ENCODE data around the gene ISYNA1.
A peak's percentile ranks its signal among the peaks of the same experiment; 100 is the strongest.
"Not testable (repeated sequence)": the region's sequence is repeated elsewhere in the genome, so short reads cannot be mapped to it uniquely, and the experiment has no call there.

The ISYNA1 gene

GRCh38 chr19:18419699-18420460 lies 18.1 kb downstream of the ISYNA1 start:
- TF ChIP-seq POLR2A (IDR thresholded peaks at IDR 0.05; ENCODE audit: low read length) (no peak), GATA1 (IDR thresholded peaks at IDR 0.05; ENCODE audit: low read depth, low read length) (no peak)
- peak; percentile 75 to 77 for DNase-seq

DNA sequence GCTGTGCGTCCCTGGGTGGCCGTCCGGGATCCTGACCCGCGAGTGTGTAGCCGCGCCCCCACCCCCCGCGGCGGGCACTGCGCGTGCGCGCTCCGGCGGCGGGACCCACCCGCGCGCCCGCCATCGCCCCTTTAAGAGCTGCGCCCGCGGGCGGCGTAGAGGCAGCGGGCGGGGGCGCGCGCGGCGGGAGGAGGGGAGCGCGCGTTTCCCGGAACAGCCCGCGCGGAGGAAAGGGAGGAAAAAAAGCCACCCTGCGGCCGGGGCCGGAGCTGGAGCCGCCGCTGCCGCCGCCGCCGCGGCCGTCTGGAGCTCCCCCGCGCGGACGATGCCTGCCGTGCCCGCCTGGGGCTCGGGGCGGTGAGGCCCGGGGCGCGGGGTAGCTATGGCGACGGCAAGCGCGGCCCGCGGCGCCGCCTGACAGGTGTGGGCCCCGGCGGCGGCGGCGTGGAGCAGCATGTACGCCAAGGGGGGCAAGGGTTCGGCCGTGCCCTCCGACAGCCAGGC lies 18.7 kb downstream of the ISYNA1 start, which contains the start of gene SSBP4:
SSBP4 (plus strand) TSS at position 204 of the 504 bp plus-strand sequence; CDS start at position 455, 251 bp downstream.
- peak; percentile 89 to 92 for DNase-seq

GRCh38 chr19:18418483-18419194 lies 19.3 kb downstream of the ISYNA1 start:
- TF ChIP-seq GATA1 (IDR thresholded peaks at IDR 0.05; ENCODE audit: low read depth, low read length), result no peak
- TF ChIP-seq POLR2A (IDR thresholded peaks at IDR 0.05; ENCODE audit: low read length), result no peak
- peak; percentile 83 to 86 for DNase-seq

More for the DNA sequence above, 18.7 kb downstream of the ISYNA1 start, which contains the start of gene SSBP4:
- TF ChIP-seq GATA1 (IDR thresholded peaks at IDR 0.05; ENCODE audit: low read depth, low read length) (no peak), POLR2A (IDR thresholded peaks at IDR 0.05; ENCODE audit: low read length) (no peak)

DNA sequence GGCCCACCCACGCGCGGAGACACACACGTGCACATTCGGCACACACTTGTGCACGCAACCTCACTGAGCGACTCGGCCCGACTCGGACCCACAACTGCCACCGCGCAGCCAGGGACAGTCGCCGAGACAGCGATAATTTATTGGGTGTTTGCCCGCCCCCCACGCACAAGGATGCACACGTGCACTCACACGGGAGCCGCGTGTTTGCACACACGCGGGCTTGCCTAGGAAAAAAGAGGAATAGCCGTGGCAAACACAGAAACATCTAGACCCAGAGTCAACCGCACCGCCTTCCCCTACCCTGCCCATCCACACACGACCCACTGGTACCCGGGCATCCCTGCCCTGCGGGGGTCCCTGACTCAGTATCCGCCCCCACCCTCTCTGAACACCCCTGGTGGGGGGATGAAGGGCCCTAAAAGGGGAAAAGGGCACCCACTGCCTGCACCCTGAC lies 19.9 kb downstream of the ISYNA1 start:
- peak in 1 of 2 experiments; percentile 55 for DNase-seq
- TF ChIP-seq POLR2A (IDR thresholded peaks at IDR 0.05; ENCODE audit: low read length) (no peak), GATA1 (IDR thresholded peaks at IDR 0.05; ENCODE audit: low read depth, low read length) (no peak)

DNA sequence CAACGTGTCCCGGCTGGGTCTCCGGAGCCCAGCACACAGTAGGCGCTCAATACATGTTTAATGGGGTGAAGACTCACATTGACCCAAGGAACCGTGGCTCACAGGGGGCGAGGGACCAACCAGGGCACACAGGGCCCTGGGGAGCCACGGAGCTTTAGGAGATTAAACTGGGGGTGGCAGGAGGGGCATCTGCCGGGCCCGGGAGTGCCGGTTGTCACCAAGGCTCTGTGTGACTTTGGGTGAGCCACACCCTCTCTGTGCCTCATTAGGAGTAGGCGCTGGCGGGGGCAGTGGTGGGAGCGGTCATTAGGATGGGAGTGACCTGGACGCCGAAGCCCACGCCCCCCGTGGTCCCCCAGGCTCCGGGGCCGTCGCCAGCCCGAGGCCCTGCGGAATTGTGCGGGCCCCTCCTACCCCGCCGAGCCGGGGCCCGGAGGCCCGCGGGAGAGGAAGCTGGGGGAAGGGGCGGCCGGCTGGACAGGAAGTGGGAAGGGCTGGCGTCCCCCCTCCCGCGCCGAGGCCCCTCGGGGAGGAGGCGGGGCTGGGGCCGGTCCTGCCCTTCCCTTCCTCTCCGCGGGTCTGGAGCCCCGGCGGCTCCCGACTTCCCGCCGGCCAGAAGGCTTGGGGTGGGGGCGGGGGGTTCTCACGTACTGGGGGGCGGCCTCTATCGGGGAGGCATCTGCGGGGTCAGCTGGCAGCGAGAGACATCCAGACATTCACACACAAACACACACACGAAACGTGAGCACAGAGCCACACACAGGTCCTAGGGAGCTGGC lies 20.5 kb downstream of the ISYNA1 start:
- peak in 1 of 2 experiments; percentile 66 for DNase-seq
- TF ChIP-seq GATA1 (IDR thresholded peaks at IDR 0.05; ENCODE audit: low read depth, low read length), result no peak
- peak; percentile 26 for TF ChIP-seq POLR2A (IDR thresholded peaks at IDR 0.05; ENCODE audit: low read length)

DNA sequence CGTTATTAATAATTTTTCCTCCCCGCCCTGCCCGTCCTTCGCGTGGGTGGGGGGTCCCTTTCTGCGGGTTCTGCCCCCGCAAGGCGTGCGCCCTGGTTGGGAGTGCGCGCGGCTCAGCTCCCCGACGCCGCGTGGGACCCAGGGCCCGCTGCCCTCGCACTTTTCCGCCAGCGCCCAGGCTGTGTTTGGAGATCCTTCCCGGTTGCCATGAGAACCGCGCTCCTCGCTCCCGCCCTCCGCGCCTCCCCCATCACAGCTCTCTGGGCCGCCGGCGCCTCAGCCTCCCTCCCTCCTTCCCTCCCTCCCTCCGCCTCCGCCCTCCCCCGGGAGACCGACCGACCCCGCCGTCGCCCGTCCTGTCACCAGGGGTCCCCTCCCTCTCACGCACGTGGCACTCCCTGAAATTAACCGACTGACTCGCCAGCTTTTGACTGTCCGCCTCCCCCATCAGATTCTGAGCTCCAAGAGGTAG lies 21.1 kb downstream of the ISYNA1 start:
- DNase-seq, result peak; percentile 88 to 90
- no peak for TF ChIP-seq GATA1 (IDR thresholded peaks at IDR 0.05; ENCODE audit: low read depth, low read length)
- peak; percentile 31 for TF ChIP-seq POLR2A (IDR thresholded peaks at IDR 0.05; ENCODE audit: low read length)

GRCh38 chr19:18415178-18415867 lies 22.6 kb downstream of the ISYNA1 start:
- no peak for DNase-seq
- TF ChIP-seq POLR2A (IDR thresholded peaks at IDR 0.05; ENCODE audit: low read length) (no peak), GATA1 (IDR thresholded peaks at IDR 0.05; ENCODE audit: low read depth, low read length) (no peak)

DNA sequence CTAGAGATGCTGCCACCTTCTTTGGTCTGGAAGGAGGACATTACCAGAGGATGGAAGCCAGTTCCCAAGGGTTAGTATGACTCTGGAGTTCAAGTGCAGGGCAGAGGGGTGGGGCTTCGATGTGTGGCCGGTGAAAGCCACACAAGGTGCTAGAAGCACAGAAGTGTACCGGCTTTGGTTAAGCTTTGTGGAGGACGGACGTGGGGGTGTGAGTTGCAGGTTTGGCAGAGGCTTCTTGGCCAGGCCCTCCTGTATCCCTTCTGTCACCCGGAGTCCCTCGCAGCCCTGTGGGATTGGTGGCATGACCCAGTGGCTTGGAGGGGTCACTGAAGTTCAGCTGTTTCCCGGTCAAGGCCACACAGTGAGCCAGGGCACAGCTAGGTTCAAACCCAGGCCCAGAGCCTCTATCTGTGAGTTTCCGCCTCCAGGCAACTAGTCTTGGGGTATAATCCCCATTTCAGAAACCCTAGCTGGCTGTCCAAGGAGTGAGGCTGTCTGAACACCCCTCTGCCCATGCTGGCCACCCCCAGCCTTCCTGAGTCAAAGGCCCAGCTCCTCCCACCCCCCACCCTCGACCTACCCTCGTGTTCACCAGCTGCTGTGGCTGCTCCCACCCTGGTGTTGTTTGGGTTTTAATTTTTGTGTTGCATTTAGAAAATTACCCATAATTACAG lies 23.3 kb downstream of the ISYNA1 start:
- TF ChIP-seq POLR2A (IDR thresholded peaks at IDR 0.05; ENCODE audit: low read length) (no peak), GATA1 (IDR thresholded peaks at IDR 0.05; ENCODE audit: low read depth, low read length) (no peak)
- no peak for DNase-seq

DNA sequence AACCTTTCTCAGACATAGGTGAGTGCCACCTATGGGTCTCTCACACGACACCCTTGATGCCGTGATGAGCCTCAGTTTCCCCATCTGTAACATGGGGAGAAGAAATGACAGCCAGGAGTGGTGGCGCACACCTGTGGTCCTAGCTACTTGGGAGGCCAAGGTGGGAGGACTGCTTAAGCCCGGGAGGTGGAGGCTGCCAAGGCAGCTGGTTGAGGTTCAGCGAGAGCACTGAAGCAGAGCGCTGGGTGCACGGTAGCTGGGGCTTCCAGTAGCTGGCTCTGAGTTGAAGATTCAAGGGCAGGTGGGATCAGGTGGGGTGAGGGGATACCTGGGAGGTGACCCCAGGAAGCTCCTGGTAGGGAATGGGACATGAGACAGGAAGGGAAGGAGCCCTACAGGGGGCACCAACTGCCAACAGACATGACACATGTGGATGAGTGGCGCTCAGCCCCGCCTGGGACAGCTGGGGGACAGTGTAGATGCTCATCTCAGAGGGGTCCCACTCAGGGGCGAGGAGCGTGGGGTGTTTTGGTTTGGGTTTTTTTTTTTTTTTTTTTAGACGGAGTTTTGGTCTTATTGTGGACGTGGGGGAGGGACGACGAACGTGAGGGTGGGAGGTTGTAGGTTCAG lies 25.2 kb downstream of the ISYNA1 start:
- no peak for TF ChIP-seq POLR2A (IDR thresholded peaks at IDR 0.05; ENCODE audit: low read length)
- TF ChIP-seq GATA1 (IDR thresholded peaks at IDR 0.05; ENCODE audit: low read depth, low read length), result no peak
- DNase-seq, result no peak

DNA sequence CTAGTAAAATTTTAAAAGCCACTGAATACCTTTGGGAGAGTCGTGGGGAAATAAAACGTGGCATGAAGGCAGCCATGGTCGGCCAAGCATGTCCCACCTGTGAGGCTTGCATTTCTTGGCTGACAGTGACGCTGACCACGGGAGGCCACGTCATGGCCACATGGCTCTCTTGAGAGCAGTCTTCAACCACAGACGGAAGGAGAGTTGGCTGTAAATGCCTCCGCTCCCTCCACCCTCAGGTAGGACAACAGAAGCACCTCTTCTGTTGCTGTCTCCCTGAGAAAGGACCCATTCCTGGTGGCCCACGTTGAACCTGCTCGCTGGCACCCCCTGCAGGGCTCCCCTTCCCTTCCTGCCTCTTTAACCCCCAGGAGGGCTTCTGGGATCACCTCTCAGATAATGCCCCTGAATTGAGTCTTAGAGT lies 29.9 kb downstream of the ISYNA1 start:
- TF ChIP-seq POLR2A (IDR thresholded peaks at IDR 0.05; ENCODE audit: low read length), result no peak
- no peak for TF ChIP-seq GATA1 (IDR thresholded peaks at IDR 0.05; ENCODE audit: low read depth, low read length)
- peak in 1 of 2 experiments; percentile 76 for DNase-seq

DNA sequence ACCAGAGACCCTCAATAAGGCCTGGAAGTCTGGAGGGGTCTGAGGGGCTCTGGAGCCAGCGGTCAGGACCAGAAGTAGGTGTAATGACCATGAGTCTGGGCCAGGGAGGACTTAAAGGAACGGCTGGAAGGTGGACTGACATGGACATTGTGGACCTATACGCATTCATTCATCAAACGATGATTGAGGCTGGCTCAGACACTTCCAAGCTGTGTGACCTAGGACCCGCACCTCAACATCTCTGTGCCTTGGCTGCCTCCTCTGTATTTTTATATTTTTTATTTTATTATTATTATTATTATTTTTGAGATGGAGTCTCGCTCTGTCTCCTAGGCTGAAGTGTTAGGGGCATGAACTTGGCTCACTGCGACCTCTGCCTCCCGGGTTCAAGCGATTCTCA lies 31.2 kb downstream of the ISYNA1 start:
- no peak for TF ChIP-seq GATA1 (IDR thresholded peaks at IDR 0.05; ENCODE audit: low read depth, low read length)
- no peak for TF ChIP-seq POLR2A (IDR thresholded peaks at IDR 0.05; ENCODE audit: low read length)
- DNase-seq, result no peak

DNA sequence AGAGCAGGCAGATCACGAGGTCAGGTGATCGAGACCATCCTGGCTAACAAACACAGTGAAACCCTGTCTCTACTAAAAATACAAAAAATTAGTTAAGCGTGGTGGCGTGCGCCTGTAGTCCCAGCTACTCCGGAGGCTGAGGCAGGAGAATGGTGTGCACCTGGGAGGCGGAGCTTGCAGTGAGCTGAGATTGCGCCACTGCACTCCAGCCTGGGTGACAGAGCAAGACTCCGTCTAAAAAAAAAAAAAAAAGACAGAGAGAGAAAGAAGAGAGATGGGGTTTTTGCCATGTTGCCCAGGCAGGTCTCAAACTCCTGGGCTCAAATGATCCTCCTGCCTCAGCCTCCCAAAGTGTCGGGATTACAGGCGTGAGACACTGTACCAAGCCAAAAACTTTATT lies 32.2 kb downstream of the ISYNA1 start:
- not testable (repeated sequence) for DNase-seq

GRCh38 chr19:18402455-18403248 lies 35.3 kb downstream of the ISYNA1 start:
- not testable (repeated sequence) for DNase-seq

Measured in erythroblast (primary cell).